H9 (cell line): Measurements from ENCODE around the gene SP100. TPM values are rescaled to one million over a fixed set of nuclear protein-coding genes. Genes with fewer than 3 reads are reported as not detected.

ENCODE experiments used
- DNase-seq: peaks from one replicate; pipeline ENCODE4 v3.0.0-alpha.2; 2017
- H2AFZ ChIP-seq: one replicate; pipeline ENCODE4 v1.6.1; 2013; ENCODE audit warnings: mild to moderate bottlenecking, low read length, control low read depth, moderate library complexity
- H2AK5ac ChIP-seq: 2 replicates; pipeline ENCODE4 v1.6.1; 2013; ENCODE audit warnings: low read length, control low read depth, mixed read lengths; ENCODE audit not compliant: insufficient read length
- H2BK120ac ChIP-seq: one replicate; pipeline ENCODE4 v1.6.1; 2013; ENCODE audit warnings: low read depth, mild to moderate bottlenecking, low read length, control low read depth, inconsistent platforms; ENCODE audit not compliant: poor library complexity, severe bottlenecking
- H2BK12ac ChIP-seq: 2 replicates; pipeline ENCODE4 v1.6.1; 2013; ENCODE audit warnings: low read length, control low read depth, mixed read lengths, low read depth; ENCODE audit not compliant: insufficient read length
- H2BK15ac ChIP-seq: 2 replicates; pipeline ENCODE4 v1.6.1; 2013; ENCODE audit warnings: low read depth, low read length, control low read depth
- H2BK20ac ChIP-seq: one replicate; pipeline ENCODE4 v1.6.1; 2013; ENCODE audit warnings: low read depth, mild to moderate bottlenecking, low read length, control low read depth, inconsistent platforms; ENCODE audit not compliant: poor library complexity, severe bottlenecking
- H2BK5ac ChIP-seq: 2 replicates; pipeline ENCODE4 v1.6.1; 2013; ENCODE audit warnings: low read length, control low read depth, mixed read lengths; ENCODE audit not compliant: insufficient read length
- H3K14ac ChIP-seq: 2 replicates; pipeline ENCODE4 v1.6.1; 2013; ENCODE audit warnings: low read length, control low read depth; ENCODE audit not compliant: insufficient read depth
- H3K18ac ChIP-seq: 2 replicates; pipeline ENCODE4 v1.6.1; 2013; ENCODE audit warnings: low read depth, mild to moderate bottlenecking, mixed read lengths, low read length, control low read depth; ENCODE audit not compliant: insufficient read length
- H3K23ac ChIP-seq: 2 replicates; pipeline ENCODE4 v1.6.1; 2013; ENCODE audit warnings: low read length, control low read depth, mixed read lengths, low read depth; ENCODE audit not compliant: insufficient read length
- H3K23me2 ChIP-seq: 2 replicates; pipeline ENCODE4 v1.6.1; 2013; ENCODE audit warnings: low read depth, mild to moderate bottlenecking, mixed read lengths, low read length, control low read depth; ENCODE audit not compliant: insufficient read length, poor library complexity, severe bottlenecking
- H3K27ac ChIP-seq: 2 replicates; pipeline ENCODE4 v1.5.1; 2013; ENCODE audit warnings: low read length, control low read depth, mixed read lengths, low read depth; ENCODE audit not compliant: insufficient read length
- H3K27me3 ChIP-seq: 2 replicates; pipeline ENCODE4 v1.6.1; 2013; ENCODE audit warnings: low read length, control low read depth, inconsistent platforms; ENCODE audit not compliant: insufficient read depth
- H3K4ac ChIP-seq: 2 replicates; pipeline ENCODE4 v1.6.1; 2013; ENCODE audit warnings: low read depth, mild to moderate bottlenecking, control low read depth, inconsistent platforms, low read length, moderate library complexity
- H3K4me1 ChIP-seq: 2 replicates; pipeline ENCODE4 v1.6.1; 2013; ENCODE audit warnings: low read length, control low read depth, inconsistent platforms; ENCODE audit not compliant: insufficient read depth
- H3K4me2 ChIP-seq: 2 replicates; pipeline ENCODE4 v1.6.1; 2013; ENCODE audit warnings: low read length, control low read depth, mixed read lengths; ENCODE audit not compliant: insufficient read length, insufficient read depth
- H3K56ac ChIP-seq: 2 replicates; pipeline ENCODE4 v1.6.1; 2013; ENCODE audit warnings: low read depth, mild to moderate bottlenecking, mixed read lengths, low read length, control low read depth; ENCODE audit not compliant: insufficient read length
- H3K79me1 ChIP-seq: 2 replicates; pipeline ENCODE4 v1.6.1; 2013; ENCODE audit warnings: low read depth, mild to moderate bottlenecking, moderate library complexity, low read length, control low read depth, inconsistent platforms; ENCODE audit not compliant: insufficient read depth, poor library complexity, severe bottlenecking
- H3K79me2 ChIP-seq: 2 replicates; pipeline ENCODE4 v1.6.1; 2013; ENCODE audit warnings: low read length, control low read depth, inconsistent platforms; ENCODE audit not compliant: insufficient read depth
- H3K9ac ChIP-seq: 2 replicates; pipeline ENCODE4 v1.6.1; 2013; ENCODE audit warnings: low read length, control low read depth, mixed read lengths; ENCODE audit not compliant: insufficient read length; ENCODE audit errors: extremely low read depth
- H3K9me3 ChIP-seq: one replicate; pipeline ENCODE4 v1.6.1; 2013; ENCODE audit warnings: low read depth, low read length, inconsistent platforms; ENCODE audit not compliant: control insufficient read depth
- H3T11ph ChIP-seq: one replicate; pipeline ENCODE4 v1.6.1; 2013; ENCODE audit warnings: mild to moderate bottlenecking, low read length, control low read depth, inconsistent platforms
- H4K20me1 ChIP-seq: one replicate; pipeline ENCODE4 v1.6.1; 2013; ENCODE audit not compliant: control insufficient read depth, insufficient read length, insufficient read depth
- H4K5ac ChIP-seq: 2 replicates; pipeline ENCODE4 v1.6.1; 2013; ENCODE audit warnings: low read depth, mild to moderate bottlenecking, mixed read lengths, low read length, control low read depth; ENCODE audit not compliant: insufficient read length
- H4K8ac ChIP-seq: replicated peaks from 2 replicates; pipeline ENCODE4 v1.6.1; 2013; ENCODE audit warnings: low read length, control low read depth, mixed read lengths, low read depth; ENCODE audit not compliant: insufficient read length
- H4K91ac ChIP-seq: 2 replicates; pipeline ENCODE4 v1.6.1; 2013; ENCODE audit warnings: low read depth, mild to moderate bottlenecking, moderate library complexity, mixed read lengths, low read length, control low read depth; ENCODE audit not compliant: insufficient read length
- H3K27ac Mint-ChIP-seq, 3 experiments: 2 replicates in 2 of 3; 3 replicates in 1 of 3; pipeline ENCODE4 v1.8.0; 2020 to 2021; ENCODE audit warnings: mixed read lengths in 3 of 3, mild to moderate bottlenecking in 1 of 3, moderate library complexity in 1 of 3
- H3K27me3 Mint-ChIP-seq: 2 replicates; pipeline ENCODE4 v1.8.0; 2021; ENCODE audit warnings: low read depth, mild to moderate bottlenecking, moderate library complexity, mixed read lengths
- H3K36me3 Mint-ChIP-seq, 3 experiments: 2 replicates in 2 of 3; 3 replicates in 1 of 3; pipeline ENCODE4 v1.8.0; 2020 to 2021; ENCODE audit warnings: low read depth in 3 of 3, mixed read lengths in 3 of 3; ENCODE audit not compliant: insufficient read depth in 1 of 3
- H3K4me1 Mint-ChIP-seq, 2 experiments: 2 replicates each; pipeline ENCODE4 v1.8.0; 2020; ENCODE audit warnings: mixed read lengths in 2 of 2
- H3K4me3 Mint-ChIP-seq, 2 experiments: 2 replicates in 1 of 2; 3 replicates in 1 of 2; pipeline ENCODE4 v1.8.0; 2020 to 2021; ENCODE audit warnings: mild to moderate bottlenecking in 2 of 2, mixed read lengths in 2 of 2, moderate library complexity in 1 of 2
- H3K9me3 Mint-ChIP-seq, 2 experiments: 2 replicates in 1 of 2; 3 replicates in 1 of 2; pipeline ENCODE4 v1.8.0; 2020; ENCODE audit warnings: mild to moderate bottlenecking in 2 of 2, mixed read lengths in 2 of 2, moderate library complexity in 1 of 2
- WGBS: extraction: QIAGEN DNeasy Blood & Tissue Kit; methylation state at CpG from one replicate; pipeline ENCODE4 v1.1.7; 2013; ENCODE audit warnings: missing lambda C conversion rate, low lambda C conversion rate, mixed read lengths; ENCODE audit not compliant: insufficient read length; ENCODE audit errors: extremely low coverage; 5-methylcytosine and 5-hydroxymethylcytosine counted together
- total RNA-seq: library from RNA; stranded (reverse); gene quantifications from 2 replicates; pipeline ENCODE4 v1.2.1, GENCODE V29; 2021
- TF ChIP-seq, protein P1 (sequence below): fragments of 200-600 bp; sonication (generic); conservative IDR thresholded peaks from 3 replicates; pipeline ENCODE4 v1.8.0; 2021; ENCODE audit warnings: antibody characterized with exemption, mild to moderate bottlenecking

The SP100 gene
- total RNA-seq, 1 experiment from 2014 or later = 0.28 TPM

DNA sequence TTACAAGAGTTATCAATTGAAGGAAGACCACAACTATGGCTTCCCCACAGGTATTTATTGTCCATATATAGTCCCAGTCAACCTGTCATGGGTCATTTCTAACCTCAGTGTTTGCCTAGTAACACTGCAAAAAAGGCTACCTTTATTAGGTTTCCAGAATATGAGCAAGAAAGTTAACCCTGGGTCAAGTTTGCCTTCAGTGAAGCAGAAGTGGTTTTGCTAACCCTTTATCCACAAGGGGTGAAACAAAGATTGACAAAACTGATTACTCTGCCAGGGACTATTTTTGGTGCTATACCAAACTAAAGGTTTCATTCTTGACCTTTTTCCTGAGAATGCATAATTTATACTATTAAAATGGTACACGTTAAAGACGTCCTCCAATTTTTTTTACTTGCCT lies 28.8 kb downstream of the SP100 start:
- no peaks in the 10 kb centered on the region for H3K79me1 ChIP-seq
- no peak overlapping the region for H2BK120ac ChIP-seq
- no peak overlapping the region for H3K23ac ChIP-seq
- H4K5ac ChIP-seq = peak overlapping the region; percentile 41
- no CpG with 5 or more reads among the region's 2 CpGs for WGBS
- no peak overlapping the region for H3K27ac Mint-ChIP-seq
- H3K4me2 ChIP-seq = no peak overlapping the region
- H3K9ac ChIP-seq = no peak overlapping the region
- no peak overlapping the region for H2BK20ac ChIP-seq
- no peak overlapping the region for H3K14ac ChIP-seq
- no peak overlapping the region for H3K56ac ChIP-seq
- no peaks in the 10 kb centered on the region for H3K9me3 Mint-ChIP-seq
- no peaks in the 10 kb centered on the region for H4K20me1 ChIP-seq
- H3T11ph ChIP-seq = no peak overlapping the region
- DNase-seq = no peak
- H2BK12ac ChIP-seq = no peak overlapping the region
- no peaks in the 10 kb centered on the region for H3K27me3 Mint-ChIP-seq
- H3K4me3 Mint-ChIP-seq = no peak overlapping the region
- H3K27ac ChIP-seq = no peak overlapping the region
- H3K4me1 Mint-ChIP-seq = peaks cover 3 to 4% of the 10 kb centered on the region in 2 experiments
- no peak overlapping the region for H4K91ac ChIP-seq
- H3K4ac ChIP-seq = no peak overlapping the region
- no peak overlapping the region for H2AK5ac ChIP-seq
- no peaks in the 10 kb centered on the region for H3K36me3 Mint-ChIP-seq
- H3K18ac ChIP-seq = no peak overlapping the region
- no peaks in the 10 kb centered on the region for H3K9me3 ChIP-seq
- no peaks in the 10 kb centered on the region for H3K27me3 ChIP-seq
- no peaks in the 10 kb centered on the region for H3K4me1 ChIP-seq
- no peak overlapping the region for H2AFZ ChIP-seq
- H2BK15ac ChIP-seq = no peak overlapping the region
- no peak overlapping the region for H2BK5ac ChIP-seq
- no peak overlapping the region for H4K8ac ChIP-seq
- no peaks in the 10 kb centered on the region for H3K23me2 ChIP-seq
- TF ChIP-seq, protein P1, sequence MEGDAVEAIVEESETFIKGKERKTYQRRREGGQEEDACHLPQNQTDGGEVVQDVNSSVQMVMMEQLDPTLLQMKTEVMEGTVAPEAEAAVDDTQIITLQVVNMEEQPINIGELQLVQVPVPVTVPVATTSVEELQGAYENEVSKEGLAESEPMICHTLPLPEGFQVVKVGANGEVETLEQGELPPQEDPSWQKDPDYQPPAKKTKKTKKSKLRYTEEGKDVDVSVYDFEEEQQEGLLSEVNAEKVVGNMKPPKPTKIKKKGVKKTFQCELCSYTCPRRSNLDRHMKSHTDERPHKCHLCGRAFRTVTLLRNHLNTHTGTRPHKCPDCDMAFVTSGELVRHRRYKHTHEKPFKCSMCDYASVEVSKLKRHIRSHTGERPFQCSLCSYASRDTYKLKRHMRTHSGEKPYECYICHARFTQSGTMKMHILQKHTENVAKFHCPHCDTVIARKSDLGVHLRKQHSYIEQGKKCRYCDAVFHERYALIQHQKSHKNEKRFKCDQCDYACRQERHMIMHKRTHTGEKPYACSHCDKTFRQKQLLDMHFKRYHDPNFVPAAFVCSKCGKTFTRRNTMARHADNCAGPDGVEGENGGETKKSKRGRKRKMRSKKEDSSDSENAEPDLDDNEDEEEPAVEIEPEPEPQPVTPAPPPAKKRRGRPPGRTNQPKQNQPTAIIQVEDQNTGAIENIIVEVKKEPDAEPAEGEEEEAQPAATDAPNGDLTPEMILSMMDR = no peak
- H3K79me2 ChIP-seq = no peaks in the 10 kb centered on the region
